ENCODE measurements around the gene KRCC1. TPM values are rescaled to one million over a fixed set of nuclear protein-coding genes. Genes with fewer than 3 reads are reported as not detected.
A peak's percentile ranks its signal among the peaks of the same experiment; 100 is the strongest.
"Not testable (repeated sequence)": the region's sequence is repeated elsewhere in the genome, so short reads cannot be mapped to it uniquely, and the experiment has no call there.

KRCC1 gene
- total RNA-seq, 1 donor from 2014 or later = 17.6 TPM

- DNase-seq = no peak
These were observed 17.1 kb downstream of the KRCC1 start for GRCh38 chr2:88038263-88039105.

GRCh38 chr2:88036606-88037005 lies 19.0 kb downstream of the KRCC1 start:
- no peak for DNase-seq

GRCh38 chr2:88036182-88036581 lies 19.4 kb downstream of the KRCC1 start:
- no peak for DNase-seq

- no peak for DNase-seq
These were observed 23.4 kb downstream of the KRCC1 start for GRCh38 chr2:88032070-88032702.

- no peak for DNase-seq
These were observed 26.7 kb downstream of the KRCC1 start for GRCh38 chr2:88028931-88029330.

GRCh38 chr2:88027697-88028389 lies 27.7 kb downstream of the KRCC1 start:
- no peak for DNase-seq

- DNase-seq = no peak
These were observed 31.1 kb downstream of the KRCC1 start for GRCh38 chr2:88024509-88024908.

- no peak for DNase-seq
These were observed 33.0 kb downstream of the KRCC1 start for GRCh38 chr2:88022669-88022921.

- no peak for DNase-seq
These were observed 35.6 kb downstream of the KRCC1 start for GRCh38 chr2:88019985-88020384.

- no peak for DNase-seq
These were observed 36.7 kb downstream of the KRCC1 start for GRCh38 chr2:88018909-88019308.

- not testable (repeated sequence) for DNase-seq
These were observed 37.3 kb downstream of the KRCC1 start for GRCh38 chr2:88018077-88018805.

- not testable (repeated sequence) for DNase-seq
These were observed 37.9 kb downstream of the KRCC1 start for GRCh38 chr2:88017780-88018038.

GRCh38 chr2:88016960-88017779 lies 38.4 kb downstream of the KRCC1 start:
- DNase-seq = peak; percentile 54

- peak; percentile 54 for DNase-seq
These were observed 39.3 kb downstream of the KRCC1 start, which contains the start of gene RNU2-63P for GRCh38 chr2:88016086-88016959. Gene RNU2-63P, minus strand, starts transcription at chr2:88016547.

- DNase-seq = no peak
These were observed 44.6 kb downstream of the KRCC1 start for GRCh38 chr2:88011011-88011410.

GRCh38 chr2:88010136-88010535 lies 45.4 kb downstream of the KRCC1 start:
- no peak for DNase-seq

- DNase-seq = no peak
These were observed 48.6 kb downstream of the KRCC1 start for GRCh38 chr2:88006912-88007439.

GRCh38 chr2:88005776-88006175 lies 49.8 kb downstream of the KRCC1 start:
- DNase-seq = no peak

GRCh38 chr2:88003074-88003755 lies 52.4 kb downstream of the KRCC1 start:
- DNase-seq = no peak

GRCh38 chr2:88002359-88002707 lies 53.2 kb downstream of the KRCC1 start:
- no peak for DNase-seq
